Activated CD4-positive, alpha-beta T cell treated with anti-CD3 and anti-CD28 coated beads, Interleukin-2, amount 50 U/mL, for 48 hours (primary cell): ENCODE results near the gene BRD9.
A peak's percentile ranks its signal among the peaks of the same experiment; 100 is the strongest.
"Not testable (repeated sequence)": the region's sequence is repeated elsewhere in the genome, so short reads cannot be mapped to it uniquely, and the experiment has no call there.

ENCODE experiments used
- DNase-seq, 2 experiments: peaks; one replicate each; pipeline ENCODE4 v3.0.0-alpha.2; 2020

Gene BRD9

DNA sequence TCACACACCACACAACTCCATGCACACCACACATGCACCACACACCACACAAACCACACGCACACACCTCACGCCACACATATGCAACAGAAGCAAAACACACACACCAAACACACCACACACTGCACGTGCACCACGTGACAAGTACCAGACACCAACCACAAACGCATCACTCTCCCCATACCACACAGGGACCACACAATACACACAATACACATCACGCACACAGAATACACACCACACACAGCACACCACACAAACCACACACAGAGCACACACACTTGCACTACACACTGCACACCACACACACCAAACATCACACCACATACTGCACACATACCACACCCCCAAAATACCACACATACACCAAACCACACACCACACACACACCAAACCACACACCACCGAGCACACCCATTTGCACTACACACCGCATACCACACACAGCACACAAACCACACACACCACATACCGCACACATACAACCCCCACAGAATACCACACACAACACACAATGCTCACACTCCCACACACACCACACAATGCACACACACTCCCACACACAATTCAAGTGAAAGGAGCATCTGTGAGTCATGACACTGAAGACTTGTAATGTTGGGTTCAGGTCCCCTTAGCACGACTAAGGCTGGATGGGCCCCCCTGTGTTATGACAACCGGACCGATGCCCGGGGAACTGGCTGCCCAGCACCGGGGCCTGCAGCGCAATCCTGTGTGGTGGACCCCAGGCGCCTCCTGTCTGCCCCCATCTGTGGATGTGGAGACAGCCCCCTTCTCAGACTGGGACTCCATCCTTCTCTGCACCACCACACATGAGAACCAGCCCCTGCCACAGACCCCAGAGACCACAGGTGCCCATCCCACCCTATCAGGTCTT is 35.8 kb downstream of the BRD9 start:
- no peak for DNase-seq

GRCh38 chr5:855771-856530 is 36.6 kb downstream of the BRD9 start:
- DNase-seq: no peak

DNA sequence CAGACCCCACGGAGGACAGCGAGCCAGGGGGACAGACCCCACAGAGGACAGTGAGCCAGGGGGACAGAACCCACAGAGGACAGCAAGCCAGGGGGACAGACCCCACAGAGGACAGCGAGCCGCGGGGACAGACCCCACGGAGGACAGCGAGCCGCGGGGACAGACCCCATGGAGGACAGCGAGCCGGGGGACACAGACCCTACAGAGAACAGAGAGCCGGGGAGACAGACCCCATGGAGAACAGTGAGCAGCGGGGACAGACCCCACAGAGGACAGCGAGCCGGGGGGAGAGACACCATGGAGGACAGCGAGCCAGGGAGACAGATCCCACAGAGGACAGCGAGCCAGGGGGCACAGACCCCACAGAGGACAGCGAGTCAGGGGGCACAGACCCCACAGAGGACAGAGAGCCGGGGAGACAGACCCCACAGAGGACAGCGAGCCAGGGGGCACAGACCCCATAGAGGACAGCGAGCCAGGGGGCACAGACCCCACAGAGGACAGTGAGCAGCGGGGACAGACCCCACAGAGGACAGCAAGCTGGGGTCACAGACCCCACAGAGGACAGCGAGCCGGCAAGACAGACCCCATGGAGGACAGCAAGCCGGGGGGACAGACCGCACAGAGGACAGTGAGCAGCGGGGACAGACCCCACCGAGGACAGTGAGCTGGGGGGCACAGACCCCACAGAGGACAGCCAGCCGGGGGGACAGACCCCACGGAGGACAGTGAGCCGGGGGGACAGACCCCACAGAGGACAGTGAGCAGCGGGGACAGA is 37.4 kb downstream of the BRD9 start:
- no peak for DNase-seq

DNA sequence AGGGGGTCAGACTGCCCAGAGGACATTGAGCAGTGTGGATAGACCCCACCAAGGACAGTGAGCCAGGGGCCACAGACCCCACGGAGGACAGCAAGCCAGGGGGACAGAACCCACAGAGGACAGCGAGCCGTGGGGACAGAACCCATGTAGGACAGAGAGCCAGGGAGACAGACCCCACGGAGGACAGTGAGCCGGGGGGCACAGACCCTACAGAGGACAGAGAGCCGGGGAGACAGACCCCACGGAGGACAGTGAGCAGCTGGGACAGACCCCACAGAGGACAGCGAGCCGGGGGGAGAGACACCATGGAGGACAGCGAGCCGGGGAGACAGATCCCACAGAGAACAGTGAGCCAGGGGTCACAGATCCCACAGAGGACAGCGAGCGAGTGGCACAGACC is 38.4 kb downstream of the BRD9 start:
- no peak for DNase-seq

- DNase-seq: not testable (repeated sequence)
These were observed 39.0 kb downstream of the BRD9 start for GRCh38 chr5:853416-854090.

DNA sequence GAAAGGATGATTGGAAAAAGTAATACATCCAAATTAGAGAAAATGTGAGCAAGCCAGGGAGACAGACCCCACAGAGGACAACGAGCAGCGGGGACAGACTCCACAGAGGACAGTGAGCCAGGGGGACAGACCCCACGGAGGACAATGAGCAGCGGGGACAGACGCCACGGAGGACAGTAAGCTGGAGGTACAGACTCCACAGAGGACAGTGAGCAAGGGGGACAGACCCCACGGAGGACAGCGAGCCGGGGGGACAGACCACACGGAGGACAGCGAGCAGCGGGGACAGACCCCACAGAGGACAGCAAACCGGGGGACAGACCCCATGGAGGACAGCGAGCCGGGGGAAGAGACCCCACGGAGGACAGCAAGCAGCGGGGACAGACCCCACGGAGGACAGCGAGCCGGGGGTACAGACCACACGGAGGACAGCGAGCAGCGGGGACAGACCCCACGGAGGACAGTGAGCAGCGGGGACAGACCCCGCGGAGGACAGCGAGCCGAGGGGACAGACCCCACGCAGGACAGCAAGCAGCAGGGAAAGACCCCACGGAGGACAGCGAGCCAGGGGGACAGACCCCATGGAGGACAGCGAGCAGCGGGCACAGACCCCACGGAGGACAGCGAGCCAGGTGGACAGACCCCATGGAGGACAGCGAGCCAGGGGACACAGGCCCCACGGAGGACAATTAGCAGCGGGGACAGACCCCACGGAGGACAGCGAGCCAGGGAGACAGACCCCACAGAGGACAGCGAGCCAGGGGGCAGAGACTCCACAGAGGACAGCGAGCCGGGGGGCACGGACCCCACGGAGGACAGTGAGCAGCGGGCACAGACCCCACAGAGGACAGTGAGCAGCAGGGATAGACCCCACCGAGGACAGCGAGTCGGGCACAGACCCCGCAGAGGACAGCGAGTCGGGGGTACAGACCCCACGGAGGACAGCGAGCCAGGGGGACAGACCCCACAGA is 39.9 kb downstream of the BRD9 start:
- DNase-seq: no peak

DNA sequence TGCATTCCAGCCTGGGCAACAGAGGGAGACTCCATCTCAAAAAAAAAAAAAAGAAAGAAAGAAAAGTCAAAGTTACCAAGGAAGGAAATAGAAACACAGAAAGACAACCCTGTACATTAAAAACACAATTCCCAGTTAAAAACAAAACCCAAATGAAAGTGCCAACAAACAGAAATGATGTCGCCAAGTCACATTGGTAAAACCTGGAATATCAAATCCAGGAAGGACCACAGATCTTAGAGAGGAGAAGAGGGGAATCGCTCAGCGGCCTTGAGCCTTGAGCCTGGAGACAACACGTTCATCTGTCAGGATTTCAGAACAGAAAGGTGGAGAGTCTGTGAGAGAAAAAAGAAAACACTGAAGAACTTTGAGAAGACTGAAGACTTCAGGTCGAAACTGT is 40.6 kb downstream of the BRD9 start:
- DNase-seq: no peak

DNA sequence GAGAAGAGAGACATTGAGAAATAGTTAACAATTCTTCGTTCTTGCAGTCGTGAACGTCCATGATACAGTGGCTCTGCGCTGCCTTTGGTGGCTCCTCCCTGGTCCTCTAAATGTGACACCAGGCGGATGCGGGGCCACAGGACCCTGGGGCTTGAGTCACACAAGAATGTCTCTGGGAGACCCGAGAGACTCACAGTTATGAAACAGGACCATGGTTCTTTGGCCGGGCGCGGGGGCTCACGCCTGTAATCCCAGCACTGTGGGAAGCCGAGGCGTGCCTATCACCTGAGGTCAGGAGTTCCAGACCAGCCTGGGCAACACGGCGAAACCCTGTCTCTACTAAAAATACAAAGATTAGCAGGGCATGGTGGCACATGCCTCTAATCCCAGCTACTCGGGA is 41.0 kb downstream of the BRD9 start:
- DNase-seq: no peak

GRCh38 chr5:851076-851475 is 41.5 kb downstream of the BRD9 start:
- DNase-seq: no peak

- no peak for DNase-seq
These were observed 42.0 kb downstream of the BRD9 start, which contains the start of gene ZDHHC11 for GRCh38 chr5:850511-851006. ZDHHC11 (minus strand) TSS chr5:850986; CDS start chr5:850602, 384 bp downstream.

- no peak for DNase-seq
These were observed 42.8 kb downstream of the BRD9 start for GRCh38 chr5:849651-850301.

GRCh38 chr5:848671-849111 is 43.9 kb downstream of the BRD9 start:
- DNase-seq: no peak

DNA sequence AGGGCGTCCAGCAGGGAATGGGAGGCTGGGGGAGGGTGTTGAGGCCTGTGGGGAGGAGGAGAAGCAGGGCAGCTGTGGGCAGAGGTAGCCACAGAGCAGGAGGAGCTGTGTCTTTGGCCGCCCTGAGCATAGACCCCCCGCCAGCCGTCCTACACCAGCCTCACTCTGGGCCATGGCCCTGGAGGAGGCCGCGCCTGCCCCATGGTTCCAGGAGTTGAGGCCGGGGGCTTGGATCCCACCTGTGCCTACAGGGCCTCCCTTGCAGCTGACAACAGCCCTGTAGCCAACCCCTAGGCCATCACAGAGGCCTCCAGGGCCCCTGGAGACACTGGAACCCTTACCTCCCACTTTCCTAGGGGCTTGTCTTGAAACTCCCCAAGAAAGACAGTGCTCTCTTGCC is 44.9 kb downstream of the BRD9 start:
- DNase-seq: not testable (repeated sequence)

DNA sequence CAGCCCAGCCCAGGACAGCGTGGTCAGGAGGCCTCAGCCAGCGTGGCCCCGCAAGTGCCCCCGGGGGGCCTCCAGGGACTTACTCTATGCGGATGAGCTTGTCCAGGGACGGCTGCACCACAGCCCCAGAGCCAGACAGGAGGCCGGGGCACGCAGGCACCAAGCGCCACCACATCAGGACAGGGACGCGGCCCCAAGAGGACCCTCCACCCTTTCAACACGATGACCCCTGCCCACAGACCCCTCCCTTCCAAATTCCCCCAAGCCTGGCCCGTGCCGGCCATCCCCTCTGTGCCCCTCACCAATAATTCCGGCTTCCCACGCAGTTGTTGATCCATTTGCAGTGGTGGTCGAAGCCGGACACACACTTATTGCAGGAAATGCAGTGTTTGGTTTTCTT is 45.4 kb downstream of the BRD9 start:
- DNase-seq: not testable (repeated sequence)

GRCh38 chr5:846602-847091 is 46.0 kb downstream of the BRD9 start:
- peak; percentile 36 to 51 for DNase-seq

DNA sequence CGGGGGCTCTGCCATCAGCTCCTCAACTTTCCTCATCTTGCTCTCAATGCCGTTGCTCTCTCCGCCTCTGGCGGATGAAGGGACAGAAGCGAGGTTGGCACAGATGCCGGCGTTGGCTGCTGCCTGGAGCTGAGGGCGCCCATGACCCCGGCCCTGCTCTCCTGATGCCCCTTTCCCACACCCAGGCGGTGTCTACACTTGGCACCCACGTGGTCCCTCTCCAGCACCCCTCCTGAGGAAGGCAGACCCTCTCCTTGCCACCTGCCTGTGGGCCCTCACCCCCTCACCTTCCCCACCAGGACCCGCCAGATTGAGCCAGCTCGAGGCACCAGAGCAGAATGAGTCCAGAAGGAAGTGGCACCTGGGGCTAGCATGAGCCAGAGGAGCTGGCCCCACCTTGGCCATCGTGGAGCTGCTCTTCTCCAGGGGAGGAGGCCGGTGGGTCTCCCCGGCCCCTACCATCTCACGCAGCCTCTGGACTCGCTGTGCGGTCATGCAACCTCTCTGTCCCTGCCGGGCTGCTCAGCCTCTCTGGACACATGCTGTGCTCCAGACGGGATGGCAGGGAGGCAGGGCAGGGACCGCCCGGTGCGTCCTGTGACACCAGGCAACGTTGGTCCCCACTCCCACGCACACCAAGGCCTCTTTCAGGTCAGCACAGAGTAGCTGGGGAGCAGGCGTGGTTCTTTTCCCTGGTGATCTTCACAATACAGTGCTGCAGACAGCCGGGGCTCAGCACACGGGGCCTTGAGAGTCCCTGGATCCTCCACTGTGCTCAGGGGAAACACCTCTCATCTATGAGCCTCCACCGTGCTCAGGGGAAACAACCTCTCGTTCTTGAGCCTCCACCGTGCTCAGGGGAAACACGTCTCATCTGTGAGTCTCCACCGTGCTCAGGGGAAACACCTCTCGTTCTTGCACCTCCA is 46.7 kb downstream of the BRD9 start:
- not testable (repeated sequence) for DNase-seq

DNA sequence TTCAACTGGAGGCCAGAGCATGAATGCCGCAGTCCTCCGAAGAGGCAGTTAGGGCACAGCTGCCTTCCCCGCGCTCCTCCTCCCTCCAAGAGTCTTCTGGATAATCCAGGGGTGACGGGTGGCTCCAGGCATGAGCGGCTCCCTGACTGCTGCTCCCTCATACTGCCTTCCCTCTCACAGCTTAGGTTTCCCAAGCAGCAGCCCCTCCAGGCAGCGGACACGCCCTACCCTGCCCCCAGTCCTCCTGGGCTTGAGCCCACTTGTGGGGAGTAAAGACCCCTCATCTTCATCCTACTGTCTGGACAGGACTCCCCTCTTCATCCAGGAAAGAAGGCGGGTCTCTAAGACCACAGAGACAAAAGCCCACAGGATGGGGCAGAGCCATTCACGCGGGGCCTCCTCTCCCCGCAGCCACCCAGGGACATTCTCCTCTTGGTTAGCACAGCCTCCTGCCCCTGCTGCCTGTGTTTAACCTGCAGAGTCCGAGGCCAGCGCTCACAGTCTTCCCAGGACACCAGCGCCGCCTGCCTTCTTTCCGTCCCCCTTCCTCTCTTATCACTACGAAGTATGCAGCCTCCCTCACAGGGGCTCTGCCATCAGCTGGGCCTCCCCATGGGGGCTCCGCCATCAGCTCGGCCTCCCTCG is 47.4 kb downstream of the BRD9 start:
- DNase-seq: not testable (repeated sequence)

GRCh38 chr5:844426-844825 is 48.2 kb downstream of the BRD9 start:
- DNase-seq: not testable (repeated sequence)

DNA sequence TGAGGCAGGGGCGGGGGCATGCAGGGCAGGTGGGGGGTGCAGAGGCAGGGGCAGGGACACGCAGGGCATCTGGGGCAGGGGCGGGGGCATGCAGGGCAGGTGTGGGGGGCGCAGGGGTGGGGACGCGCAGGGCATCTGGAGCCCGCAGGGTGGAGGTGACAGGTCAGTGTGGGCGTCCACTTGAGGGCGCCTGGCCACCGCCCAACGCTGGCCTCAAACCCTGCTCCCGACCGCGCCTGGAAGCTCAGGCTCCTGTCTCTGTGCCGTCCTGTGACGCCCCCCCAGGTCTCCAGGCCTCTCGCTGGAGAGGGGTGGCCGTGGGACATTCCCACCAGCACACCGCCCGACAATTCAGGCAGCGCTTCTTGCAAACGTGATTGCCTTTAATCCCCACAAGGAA is 48.7 kb downstream of the BRD9 start:
- DNase-seq: not testable (repeated sequence)
